Uterus (tissue), 2 donors: ENCODE measurements around the gene RGPD8.
"Not testable (repeated sequence)": the region's sequence is repeated elsewhere in the genome, so short reads cannot be mapped to it uniquely, and the experiment has no call there.

ENCODE experiments used
- CTCF ChIP-seq, 4 experiments: fragments of 200-600 bp in 2 of 4; fragments of 450-650 bp in 2 of 4; sonication (generic) in 2 of 4; IDR thresholded peaks; one replicate each; pipeline ENCODE4 v1.5.1; 2016 to 2019; ENCODE audit warnings: antibody characterized with exemption in 4 of 4, mild to moderate bottlenecking in 2 of 4, moderate library complexity in 1 of 4
- POLR2A ChIP-seq, 2 donors: fragments of 450-650 bp; IDR thresholded peaks; one replicate each; pipeline ENCODE4 v1.6.1; 2016; ENCODE audit warnings: antibody characterized with exemption in 2 of 2, mild to moderate bottlenecking in 1 of 2, moderate library complexity in 1 of 2

- not testable (repeated sequence) for TF ChIP-seq POLR2A, CTCF (IDR thresholded peaks at IDR 0.05)
These were observed 5.3 kb upstream of the RGPD8 start for GRCh38 chr2:112438603-112439261.
